Raji (cell line): ENCODE measurements around the gene SLC26A9.

Source experiments
- POLR2A ChIP-seq: IDR thresholded peaks from 2 replicates; pipeline ENCODE4 v1.6.1; 2011; ENCODE audit warnings: low read depth, low read length, control low read depth; ENCODE audit not compliant: insufficient read depth

The SLC26A9 gene

GRCh38 chr1:205943245-205943644 lies at the start of gene SLC26A9:
Gene SLC26A9, minus strand, starts transcription at chr1:205943456. Its CDS starts 7,636 bp downstream, at chr1:205935820.
- TF ChIP-seq POLR2A = no peak

GRCh38 chr1:205992218-205992882 lies 49.1 kb upstream of the SLC26A9 start:
- no peak for TF ChIP-seq POLR2A

GRCh38 chr1:205991237-205991636 lies 48.0 kb upstream of the SLC26A9 start:
- no peak for TF ChIP-seq POLR2A

GRCh38 chr1:205990226-205990625 lies 47.0 kb upstream of the SLC26A9 start:
- TF ChIP-seq POLR2A = no peak

- no peak for TF ChIP-seq POLR2A
Observed at GRCh38 chr1:205989786-205990185, 46.5 kb upstream of the SLC26A9 start.

GRCh38 chr1:205988585-205988995 lies 45.3 kb upstream of the SLC26A9 start:
- TF ChIP-seq POLR2A = no peak

GRCh38 chr1:205986861-205987260 lies 43.6 kb upstream of the SLC26A9 start:
- TF ChIP-seq POLR2A = no peak

- TF ChIP-seq POLR2A = no peak
Observed at GRCh38 chr1:205986292-205986691, 43.0 kb upstream of the SLC26A9 start.

- TF ChIP-seq POLR2A = no peak
Observed at GRCh38 chr1:205985330-205986005, 42.2 kb upstream of the SLC26A9 start.

- no peak for TF ChIP-seq POLR2A
Observed at GRCh38 chr1:205983925-205984725, 40.9 kb upstream of the SLC26A9 start.

- no peak for TF ChIP-seq POLR2A
Observed at GRCh38 chr1:205981257-205981656, 38.0 kb upstream of the SLC26A9 start.

GRCh38 chr1:205980237-205980870 lies 37.1 kb upstream of the SLC26A9 start:
- no peak for TF ChIP-seq POLR2A

GRCh38 chr1:205979301-205979700 lies 36.0 kb upstream of the SLC26A9 start:
- TF ChIP-seq POLR2A = no peak

GRCh38 chr1:205978676-205979075 lies 35.4 kb upstream of the SLC26A9 start:
- no peak for TF ChIP-seq POLR2A

- TF ChIP-seq POLR2A = no peak
Observed at GRCh38 chr1:205977402-205978014, 34.3 kb upstream of the SLC26A9 start.

- no peak for TF ChIP-seq POLR2A
Observed at GRCh38 chr1:205976708-205977401, 33.6 kb upstream of the SLC26A9 start.
